Measurements from ENCODE around the gene AKT2.

Gene AKT2

DNA sequence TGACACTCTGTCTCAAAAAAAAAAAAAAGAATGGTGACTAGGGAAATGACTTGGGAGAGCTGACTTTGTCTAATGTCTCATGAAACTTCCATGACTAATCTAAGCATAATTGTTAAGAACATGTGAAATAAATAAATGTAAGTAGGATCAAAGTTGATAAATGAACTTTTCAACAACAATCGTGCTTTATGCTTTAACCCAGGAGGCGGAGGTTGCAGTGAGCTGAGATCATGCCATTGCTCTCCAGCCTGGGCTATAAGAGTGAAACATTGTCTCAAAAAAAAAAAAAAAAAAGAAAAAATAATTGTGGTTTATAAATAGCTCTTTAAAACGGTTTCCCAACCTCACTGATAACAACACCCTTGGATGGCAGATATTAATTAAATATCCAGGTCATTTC, 12.9 kb upstream of the AKT2 start:
- DNase-seq = no peak

DNA sequence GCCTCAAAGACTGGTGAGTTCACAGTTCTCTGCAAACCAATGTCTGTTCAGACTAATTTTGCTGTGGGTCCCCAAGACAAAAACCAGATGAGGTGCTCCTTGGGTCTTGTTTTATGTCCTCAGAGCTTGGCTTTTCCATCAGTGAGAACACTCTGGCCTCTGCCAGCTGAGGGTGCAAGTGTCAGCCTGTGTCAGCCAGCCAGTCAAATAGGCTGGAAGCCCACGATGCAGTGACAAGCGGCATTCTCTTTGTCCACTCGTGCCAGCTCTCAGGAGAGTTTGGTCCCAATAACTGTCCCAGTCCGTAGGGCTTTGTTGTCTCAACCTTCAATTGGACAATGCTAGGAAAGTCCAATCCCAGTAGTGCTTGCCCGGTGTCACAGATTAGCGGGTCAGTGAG, 9.4 kb upstream of the AKT2 start:
- no peak for DNase-seq

DNA sequence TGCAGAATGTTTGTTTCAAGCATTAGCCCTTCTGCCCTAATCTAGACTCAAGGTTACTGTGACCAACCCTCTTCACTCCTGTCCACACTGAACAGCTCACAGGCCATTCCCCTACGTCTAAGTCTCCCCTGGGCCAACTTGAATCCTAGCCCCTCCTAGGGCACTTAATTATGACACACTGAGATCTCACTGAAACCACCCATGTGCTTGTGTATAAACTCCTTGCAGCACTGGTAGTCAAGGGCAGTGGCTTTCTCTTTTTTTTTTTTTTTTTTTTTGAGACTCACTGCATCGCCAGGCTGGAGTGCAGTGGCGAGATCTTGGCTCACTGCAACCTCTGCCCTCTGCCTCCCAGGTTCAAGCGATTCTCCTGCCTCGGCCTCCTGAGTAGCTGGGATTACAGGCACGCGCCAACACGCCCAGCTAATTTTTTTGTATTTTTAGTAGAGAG, 1.9 kb upstream of the AKT2 start:
- no peak for DNase-seq

DNA sequence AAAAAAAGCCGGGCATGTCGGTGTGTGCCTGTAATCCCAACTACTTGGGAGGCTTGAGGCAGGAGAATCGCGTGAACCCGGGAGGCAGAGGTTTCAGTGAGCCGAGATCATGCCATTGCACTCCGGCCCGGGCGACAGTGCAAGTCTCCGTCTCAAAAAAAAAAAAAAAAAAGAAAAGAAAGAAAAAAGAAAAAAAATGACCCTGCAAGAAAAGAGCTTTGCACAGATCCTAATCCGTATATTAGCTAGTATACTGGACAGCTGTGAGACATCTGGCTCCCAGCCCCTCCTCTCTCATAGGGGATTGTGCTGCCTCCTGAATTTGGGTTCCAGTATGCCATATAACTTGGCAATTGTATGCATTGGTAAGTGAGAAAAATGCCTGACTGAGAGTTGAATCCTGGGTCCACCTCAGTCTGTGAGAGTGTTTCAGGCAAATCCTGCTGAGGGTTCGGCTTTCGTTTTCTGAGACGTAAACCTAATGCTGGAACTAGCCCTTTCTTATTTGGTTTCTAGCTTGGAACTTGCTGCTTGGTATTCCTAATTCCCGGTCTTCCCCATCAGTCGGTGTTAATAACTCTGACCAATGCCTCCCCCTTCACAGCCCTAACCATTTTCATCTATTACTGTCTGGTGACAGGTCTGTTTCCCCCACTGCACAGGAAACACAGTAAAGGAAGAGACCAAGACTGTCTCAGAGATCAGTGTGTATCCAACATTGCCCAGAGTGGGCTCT, 1.3 kb upstream of the AKT2 start:
- no peak for DNase-seq

DNA sequence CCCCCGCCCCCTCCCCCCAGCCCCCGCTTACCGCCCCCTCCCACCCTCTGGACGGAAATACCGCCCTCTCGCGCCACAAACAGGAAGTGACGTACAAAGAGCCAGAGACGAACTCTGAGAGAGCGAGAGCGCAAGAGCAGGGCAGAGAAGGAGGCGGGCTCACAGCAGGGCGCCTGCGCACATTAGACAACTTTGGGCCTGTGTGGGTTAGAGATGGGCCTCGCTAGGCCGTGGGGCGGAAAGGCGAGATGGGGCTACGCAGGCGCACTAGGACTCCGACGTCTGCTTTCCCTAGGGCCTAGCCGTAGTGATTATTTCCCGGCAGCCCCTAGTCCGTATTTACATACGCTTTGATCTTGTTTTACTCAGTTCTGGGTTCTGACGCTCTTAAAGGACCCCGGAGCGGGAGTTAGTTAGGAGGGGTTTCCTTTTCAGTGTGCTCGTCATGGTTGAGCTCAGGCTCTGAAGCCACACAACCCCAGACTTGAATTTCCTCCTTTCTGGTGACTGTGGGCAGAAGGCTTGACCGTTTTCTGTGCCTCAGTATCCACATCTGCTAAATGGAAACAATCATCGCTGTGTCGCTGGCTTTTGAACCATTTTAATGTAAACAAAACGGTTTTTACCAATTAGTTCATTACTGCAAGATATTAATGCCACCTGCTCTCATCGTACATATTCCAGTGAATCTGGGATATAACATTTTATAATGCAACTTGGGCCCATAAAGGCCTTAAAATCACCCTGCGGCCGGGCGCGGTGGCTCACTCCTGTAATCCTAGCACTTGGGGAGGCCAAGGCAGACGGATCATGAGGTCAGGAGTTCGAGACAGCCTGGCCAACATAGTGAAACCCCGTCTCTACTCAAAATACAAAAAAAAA, 449 bp upstream of the AKT2 start:
- peak; percentile 99 for DNase-seq

DNA sequence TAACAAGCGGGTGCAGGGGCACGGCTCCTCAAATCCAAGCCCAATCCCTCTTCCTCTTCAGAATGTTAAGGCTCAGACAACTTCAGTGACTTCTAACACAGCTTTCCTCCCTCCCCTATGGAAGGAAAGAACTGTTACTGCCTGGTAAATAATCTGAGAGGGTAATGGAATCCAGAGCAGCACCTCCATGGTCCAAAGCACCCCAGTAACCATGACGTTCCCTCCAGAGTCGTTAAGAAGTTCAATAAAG, 969 bp downstream of the AKT2 start:
- no peak for DNase-seq

DNA sequence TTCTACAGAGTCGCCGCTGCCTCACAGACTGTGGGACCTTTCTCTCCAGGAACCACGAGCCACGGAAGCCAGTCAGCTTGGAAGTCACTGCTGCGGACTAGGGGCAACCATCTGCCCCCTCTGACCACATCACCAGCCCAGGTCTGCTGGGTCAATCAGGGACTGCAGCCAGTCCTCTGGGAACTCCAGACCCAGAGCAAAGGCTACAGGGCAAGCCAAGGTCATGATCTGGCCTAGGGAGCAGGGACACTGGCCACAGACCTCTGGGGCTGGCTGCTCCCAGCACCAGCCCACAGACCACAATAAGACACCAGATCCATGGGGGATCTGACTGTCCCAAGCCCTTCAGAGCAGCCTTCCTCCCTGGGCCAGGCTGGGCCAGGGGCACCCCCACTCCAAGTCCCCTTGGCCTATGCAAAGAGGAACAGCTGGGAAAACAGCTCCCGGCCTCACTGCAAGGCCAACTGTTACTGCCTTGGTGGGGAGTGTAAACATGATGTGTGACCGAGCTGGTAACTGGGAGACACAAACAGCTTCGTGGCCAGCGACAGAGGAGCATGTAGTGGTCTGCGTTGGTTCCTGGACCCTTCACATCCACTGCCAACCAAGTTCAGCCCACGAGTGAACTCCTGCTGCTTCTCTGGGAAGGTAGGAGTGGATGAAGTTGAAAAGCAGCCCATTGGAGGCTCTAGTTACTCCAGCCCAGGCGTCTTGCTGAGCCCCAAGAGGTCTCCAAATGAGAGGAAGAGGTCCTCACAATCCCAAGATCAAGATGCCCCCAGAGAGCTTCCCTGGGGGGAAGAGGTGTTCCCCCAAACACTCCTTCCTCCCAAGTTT, 1.5 kb downstream of the AKT2 start:
- DNase-seq = no peak

DNA sequence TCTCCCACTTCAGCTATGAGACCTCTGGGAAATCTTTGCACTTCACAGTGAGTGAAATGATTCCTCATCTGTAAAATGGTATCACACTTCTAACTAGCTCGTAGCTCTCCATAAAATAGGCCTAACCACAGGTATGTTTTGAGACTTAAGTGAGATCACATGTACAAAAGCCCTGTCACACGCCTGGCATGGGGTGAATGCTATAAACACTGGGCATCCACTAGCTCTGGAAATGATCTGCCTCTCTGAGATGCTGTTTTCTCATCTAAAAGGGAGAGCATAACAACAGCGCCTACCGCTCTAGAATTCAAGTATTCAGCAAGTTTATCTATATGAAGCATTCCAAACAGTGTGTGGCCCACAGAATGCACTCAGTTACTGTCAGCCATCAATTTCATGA, 2.2 kb downstream of the AKT2 start:
- DNase-seq = no peak

DNA sequence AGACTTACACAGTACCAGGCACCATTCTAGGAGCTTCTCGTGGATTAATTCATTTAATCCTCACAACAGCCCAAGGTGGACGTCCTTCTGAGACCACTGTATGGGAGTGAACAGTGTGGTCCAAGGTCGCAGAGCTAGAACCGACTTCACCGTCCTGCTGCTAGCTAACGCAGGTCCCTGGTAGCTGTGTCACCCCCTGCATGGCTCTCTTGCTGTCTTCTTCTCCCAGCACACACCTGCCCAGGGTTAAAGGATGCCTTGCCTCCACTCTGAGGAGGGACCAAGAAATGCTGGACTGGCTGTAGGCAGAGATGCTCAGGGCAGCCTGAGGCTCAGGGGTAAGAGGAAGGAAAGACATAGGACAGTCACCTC, 3.0 kb downstream of the AKT2 start:
- DNase-seq = no peak

DNA sequence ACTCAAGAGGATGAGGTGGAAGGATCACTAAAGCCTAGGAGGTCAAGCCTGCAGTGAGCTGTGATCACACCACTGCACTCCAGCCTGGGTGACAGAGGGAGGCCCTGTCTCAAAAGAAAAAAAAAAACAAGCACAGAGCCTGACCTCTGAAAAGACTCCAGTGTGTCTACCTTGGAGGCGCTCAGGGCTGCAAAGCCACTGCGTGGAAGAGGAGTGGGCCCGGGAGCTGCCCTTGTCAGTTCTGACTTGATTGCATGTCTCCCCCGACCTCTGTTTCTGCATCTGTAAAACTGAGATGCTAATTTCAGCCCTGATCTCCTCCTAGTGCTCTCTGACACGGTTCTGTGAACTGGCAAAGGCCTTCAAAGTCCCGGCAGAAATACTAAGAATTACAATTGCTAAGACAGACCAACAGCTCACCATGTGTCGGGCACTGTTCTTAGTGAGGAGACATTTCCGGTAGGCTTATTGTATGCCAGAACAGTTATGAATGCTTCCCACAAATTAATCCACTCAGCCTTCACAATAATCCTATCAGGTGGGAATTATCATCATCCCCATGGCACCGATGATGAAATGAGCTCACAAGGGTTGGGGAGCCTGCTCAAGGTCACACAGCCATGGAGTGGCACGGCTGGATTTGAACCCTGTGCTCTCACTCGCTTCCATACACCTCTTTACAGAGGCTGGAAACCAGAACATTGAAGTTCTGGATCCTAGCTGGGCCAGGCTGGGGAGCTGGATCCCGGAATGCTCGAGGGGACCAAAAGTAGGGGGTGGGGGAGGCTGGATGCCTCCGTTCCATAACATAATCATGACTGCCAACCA, 3.5 kb downstream of the AKT2 start:
- DNase-seq = no peak

DNA sequence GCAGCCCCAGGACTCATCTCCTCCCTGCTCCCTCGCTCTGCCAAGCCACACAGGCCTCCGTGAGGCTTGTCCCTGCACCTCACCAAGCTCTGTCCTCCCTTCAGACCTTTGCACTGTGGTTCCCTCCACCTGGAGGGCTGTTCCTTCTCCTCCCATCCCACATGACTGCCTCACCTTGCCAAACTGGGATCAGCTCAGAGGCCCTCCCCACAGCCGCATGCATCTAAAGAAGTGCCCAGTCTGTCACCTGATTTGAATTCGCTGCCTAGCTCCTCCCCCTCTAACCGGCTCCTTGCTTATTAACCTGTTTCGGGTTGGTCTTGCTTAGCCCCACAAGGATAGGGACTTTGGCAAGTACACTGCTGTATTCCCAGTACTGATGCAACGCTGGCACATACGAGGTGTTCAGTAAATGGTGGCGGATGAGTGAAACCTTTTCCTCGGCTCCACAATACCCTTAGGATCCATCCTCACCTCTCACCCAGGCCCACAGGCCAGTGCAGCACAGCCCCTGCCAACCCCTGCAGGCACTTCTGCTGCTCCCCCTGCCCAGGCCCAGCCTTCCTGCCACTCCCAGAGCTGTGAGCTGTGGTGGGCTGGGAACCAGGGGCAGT, 4.4 kb downstream of the AKT2 start:
- no peak for DNase-seq

DNA sequence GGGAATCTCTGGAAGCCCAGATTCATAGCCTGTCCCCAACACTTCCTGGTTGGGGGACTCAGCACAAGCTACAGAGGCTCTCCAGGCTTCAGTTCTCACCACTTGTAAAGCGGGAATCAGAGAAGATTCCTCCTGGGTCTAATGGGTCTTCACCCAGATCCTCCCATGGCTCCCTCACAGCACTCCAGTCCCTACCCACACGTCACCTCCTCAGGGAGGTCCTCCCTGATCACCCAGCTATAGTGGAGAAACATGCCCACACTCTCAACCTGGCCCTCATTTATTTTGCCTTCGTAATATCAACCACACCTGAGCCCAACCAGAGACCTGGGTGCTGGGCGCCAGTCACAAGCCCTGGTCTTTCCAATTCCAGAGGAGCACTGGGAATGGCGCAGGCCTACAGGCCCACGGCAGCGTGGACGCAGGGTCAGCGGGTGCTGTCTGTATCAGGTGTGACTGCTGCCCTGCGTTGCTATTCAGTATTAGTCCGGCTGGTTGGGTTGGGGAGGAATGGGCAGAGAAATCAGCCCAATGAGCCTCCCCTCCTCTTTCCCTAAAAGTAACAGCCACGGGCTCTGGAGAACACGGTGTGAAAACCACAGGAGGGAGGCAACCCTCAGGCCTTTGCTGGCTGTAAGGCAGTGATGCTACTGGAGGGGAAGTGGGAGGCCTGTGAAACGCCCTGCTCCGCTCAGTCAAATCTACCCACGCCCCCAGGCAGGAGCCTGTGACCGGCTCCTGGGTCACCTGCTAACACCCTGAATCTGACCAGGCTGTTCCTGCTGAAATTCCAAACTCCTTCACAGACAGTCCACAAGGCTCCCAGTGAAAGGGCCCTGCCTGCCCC, 5.2 kb downstream of the AKT2 start:
- DNase-seq = no peak

DNA sequence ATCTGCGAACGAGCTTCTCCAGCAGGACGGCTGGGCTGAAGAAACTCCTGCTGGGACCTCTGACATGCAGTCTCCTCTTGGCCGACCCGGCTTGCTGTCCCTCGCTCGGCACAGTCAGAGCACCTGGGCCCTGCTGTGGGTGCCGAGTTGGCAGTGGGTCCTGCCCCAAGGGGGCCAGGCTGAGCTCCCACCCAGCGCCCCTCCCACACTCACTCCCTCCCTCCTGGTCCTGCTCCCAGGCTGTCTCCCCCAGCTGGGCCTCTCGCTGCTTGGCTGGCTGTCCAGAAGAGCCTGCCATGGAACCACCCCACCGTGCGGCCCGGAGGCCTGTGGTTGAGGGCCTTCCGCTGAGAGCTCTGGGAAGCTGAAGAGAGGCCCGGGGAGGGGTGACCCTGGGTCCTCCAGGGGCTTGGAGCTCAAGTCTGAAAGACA, 6.0 kb downstream of the AKT2 start:
- DNase-seq = no peak

DNA sequence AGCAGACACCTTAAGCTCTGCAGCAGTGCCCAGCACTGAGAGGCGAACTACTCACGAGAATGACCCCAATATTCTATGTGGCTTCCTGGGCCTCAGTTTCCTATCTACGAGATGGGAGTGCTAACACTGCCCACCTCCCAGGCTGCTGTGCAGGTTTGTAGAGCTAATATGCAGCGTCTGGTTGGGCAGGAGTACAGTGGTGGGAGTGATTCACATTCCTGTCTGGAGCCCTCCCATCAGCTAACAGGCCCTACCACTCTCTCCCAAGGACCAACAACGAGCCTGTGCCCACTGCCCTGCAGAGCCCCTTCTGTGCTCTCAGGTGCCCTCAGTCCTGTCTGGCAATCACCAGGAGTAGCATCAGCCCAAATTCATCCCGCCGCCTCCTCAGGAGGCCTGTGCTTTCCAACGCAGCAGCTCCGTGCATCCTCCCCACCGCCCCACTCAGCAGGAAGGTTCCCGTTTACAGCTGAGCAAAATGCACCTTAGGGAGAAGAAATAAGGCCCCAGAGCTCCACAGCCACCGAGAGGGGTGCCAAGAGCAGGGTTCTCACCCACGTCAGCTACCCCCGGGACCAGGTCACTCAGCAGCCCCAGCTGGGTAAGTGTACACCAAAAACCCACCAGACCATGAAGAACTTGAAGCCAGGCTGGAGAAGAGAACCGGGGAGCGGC, 6.6 kb downstream of the AKT2 start:
- no peak for DNase-seq

DNA sequence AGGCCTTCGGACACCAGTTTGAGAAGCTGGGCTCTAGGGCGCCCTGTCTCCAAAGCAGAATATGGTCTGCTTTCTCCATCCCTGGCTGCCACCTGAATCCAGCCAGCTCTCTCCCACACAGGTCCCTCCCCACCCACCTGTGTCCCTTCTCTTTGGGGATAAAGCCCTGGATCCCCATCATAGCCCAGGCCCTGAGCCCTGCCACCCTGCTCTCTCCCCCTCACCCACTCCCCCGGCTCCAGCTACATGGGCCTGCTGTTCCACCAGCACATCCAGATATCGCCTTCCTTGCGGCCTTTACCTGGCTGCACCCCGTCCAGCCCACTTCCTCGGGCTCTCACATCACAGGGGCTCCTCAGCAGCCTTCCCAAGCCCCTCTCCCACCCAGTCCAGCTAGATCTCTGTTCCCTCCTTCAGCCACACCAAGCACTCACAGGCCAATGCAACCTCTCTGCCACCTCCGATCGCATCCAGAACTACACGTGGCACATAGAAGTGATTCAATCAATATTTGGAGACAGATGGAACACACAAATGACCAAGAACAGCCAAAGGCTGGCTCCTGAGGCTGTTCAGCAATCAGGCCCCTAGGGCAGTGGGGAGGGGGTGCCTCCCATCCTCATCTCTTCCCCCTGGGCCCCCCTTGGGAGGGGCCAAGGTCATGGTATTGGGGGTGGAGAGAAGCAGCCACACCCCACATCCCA, 7.6 kb downstream of the AKT2 start:
- no peak for DNase-seq

DNA sequence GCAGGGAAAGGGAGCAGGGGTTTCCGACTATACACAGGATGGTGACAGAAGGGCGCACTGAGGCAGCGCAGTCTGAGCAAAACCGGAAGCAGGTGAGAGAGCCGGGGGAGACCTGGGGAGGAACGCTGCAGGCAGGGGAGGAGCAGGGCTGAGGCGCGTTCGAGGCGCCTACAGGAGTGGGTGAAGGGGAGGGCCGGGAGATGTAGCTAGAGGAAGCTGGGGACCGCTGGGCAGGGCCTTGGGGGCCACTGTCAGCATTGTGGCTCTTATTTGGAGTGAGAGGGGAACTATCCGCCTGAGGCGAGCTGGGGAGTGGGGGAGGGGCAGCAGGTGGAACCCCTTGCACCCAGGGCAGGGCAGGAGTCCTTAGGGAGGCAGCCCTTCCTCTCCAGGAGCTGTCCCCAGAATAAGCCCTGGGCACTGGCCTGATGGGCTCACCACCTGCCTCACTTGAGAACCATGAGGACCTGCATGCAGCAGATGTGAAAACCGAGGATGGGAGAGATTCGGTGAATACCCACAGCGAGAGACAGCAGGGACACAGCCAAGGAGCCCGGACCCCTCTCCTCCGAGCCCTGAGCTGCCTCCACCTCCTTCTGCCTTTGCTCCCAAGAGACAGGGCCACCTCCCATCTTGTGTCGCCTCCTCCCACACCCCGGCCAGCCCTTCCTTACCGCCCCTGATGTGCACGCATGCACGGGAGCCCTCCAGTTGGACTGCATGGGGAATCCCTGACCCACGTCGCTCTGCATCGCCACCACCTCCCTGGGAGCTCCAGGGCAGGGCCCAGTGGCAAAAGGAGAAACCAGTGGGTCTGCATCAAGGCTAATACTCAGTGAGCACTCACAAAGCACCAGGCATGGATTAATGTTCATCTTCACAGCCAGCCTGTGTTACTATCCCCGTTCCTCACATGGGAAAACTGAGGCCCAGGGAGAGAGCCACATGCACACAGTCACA, 10.3 kb downstream of the AKT2 start:
- DNase-seq = no peak

DNA sequence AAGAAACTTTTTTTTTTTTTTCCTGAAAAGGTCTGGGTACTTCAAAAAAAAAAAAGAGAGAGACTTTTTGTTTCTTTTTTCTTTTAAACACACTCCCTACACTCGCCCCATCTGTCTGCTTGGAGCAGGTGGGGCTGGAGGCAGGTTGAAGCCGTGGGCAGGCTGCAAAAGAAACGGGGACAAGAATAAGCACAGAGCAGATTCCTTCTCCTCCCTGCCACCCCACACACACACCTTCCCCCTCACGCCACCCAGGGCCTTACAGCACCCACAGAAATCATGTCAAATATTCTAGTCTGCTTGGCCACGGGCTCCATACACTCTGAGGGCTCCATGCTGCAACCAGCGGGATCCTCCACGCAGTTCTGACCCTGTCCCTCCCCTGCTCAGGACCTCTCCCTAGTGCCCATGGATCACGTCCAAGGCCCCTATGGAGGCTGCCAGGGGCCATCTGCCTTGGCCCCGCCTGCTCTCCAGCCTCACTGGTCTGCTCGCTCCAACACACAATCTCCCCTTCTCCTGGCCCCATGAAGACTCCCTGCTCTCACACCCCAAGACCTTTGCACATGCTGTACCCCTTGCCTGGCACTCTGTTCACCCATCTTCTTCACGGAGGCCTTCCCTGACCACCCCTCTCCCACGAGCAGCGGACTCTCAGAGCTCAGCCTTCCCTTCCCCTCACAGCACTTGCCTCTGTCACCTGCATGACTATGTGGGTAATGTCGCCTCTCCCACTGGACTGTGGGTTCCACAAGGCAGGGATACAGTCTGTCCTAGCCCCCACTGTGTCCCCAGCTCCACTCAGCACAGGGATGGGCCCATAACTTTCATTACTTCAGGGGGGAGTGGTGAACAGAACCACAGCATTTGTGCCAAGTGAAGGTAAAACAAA, 11.4 kb downstream of the AKT2 start:
- DNase-seq = no peak

DNA sequence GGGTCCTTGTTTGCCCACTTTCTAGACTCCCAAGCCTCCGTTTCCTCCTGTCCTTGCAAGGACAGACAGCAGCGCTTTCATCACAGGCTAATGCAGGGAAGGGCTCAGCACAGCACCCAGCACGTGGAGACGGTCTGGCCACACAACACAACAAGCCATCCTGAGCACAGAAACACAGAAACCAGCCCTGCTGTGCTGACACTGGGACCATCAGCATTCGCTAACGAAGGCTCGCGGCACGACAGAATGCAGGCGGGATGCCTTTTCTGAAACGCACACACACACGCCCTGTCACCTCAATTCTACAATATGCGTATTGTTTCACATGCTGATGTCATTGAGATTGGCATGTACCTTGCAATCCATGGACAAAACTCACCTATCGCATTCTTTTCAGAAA, 12.9 kb downstream of the AKT2 start:
- no peak for DNase-seq
